ENCODE measurements around the gene AHDC1.

Gene AHDC1

DNA sequence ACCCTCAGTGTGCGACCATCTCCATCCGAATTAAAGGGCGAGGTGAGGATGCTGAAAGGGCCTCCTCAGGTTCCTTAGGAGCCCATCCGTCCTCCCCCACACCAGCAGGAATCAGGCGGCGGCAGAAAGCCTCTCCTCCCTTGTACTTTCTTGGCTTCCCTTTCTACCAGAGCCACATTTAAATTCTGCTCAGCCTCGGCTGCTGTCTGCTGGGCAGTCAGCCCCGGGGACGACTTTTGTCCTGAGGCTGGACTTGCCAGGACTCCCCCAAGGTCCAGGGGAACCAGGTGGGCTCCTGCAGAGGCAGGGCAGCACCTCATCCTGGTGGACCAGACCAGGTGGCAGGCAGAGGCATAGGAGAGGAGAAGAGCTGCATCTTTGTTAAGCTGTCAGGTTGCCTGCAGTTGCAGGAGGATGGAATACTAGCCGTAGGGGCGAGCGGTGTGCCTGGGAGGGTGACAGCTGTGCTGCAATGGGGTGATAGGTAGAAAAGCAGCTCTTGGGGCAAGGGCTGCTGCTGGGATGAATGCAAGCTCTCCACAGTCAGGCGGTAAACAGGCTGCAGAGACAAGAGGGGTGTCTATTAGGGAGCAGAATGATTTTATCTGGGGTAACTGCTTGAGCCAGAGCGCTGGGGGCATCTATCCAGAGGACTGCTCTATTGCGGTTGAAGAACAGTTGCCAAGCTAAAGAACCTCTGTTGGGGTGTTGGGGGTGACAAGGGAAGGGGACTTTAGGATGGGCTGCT, 67.8 kb downstream of the AHDC1 start:
- peaks cover 24 to 29% of the 10 kb centered on the region in 2 donors for H3K36me3 Mint-ChIP-seq

DNA sequence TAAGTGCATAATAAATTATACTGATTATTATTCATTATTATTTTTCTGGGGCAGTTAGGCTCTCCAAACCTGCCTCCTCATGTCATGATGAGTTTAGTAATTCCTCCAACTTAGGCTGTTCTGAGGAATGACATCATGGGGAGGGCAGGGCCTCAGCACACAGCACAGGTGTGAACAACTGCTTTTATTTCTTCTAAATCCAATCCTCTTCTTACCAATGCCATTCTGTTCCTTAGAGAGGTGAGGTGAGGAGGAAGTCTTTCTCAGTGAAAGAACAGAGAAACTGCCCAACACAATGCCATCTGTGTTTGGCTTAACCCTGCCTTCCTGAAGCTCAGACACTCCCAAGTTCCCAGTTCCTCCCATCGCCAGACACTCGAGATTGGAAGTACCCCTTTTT, 68.6 kb downstream of the AHDC1 start:
- H3K9me3 Mint-ChIP-seq, result no peaks in the 10 kb centered on the region
- no peak overlapping the region for H3K4me3 Mint-ChIP-seq
- no peak for DNase-seq
- H3K36me3 Mint-ChIP-seq, result peaks cover 23 to 24% of the 10 kb centered on the region in 2 donors
- no peak for ATAC-seq (replicated peaks)
- H3K27me3 Mint-ChIP-seq, result no peaks in the 10 kb centered on the region
- peak overlapping the region; percentile 44 for H3K27ac Mint-ChIP-seq
- H3K4me1 Mint-ChIP-seq, result peaks cover 0 to 9% of the 10 kb centered on the region in 2 donors

More for the DNA sequence above, 67.8 kb downstream of the AHDC1 start:
- Mint-ChIP-seq H3K4me3 (no peak overlapping the region), H3K27me3 (no peaks in the 10 kb centered on the region), H3K9me3 (no peaks in the 10 kb centered on the region), H3K27ac (peak overlapping the region; percentile 16), H3K4me1 (peaks cover 0 to 10% of the 10 kb centered on the region in 2 donors)
- DNase-seq (no peak), ATAC-seq (replicated peaks) (no peak)

DNA sequence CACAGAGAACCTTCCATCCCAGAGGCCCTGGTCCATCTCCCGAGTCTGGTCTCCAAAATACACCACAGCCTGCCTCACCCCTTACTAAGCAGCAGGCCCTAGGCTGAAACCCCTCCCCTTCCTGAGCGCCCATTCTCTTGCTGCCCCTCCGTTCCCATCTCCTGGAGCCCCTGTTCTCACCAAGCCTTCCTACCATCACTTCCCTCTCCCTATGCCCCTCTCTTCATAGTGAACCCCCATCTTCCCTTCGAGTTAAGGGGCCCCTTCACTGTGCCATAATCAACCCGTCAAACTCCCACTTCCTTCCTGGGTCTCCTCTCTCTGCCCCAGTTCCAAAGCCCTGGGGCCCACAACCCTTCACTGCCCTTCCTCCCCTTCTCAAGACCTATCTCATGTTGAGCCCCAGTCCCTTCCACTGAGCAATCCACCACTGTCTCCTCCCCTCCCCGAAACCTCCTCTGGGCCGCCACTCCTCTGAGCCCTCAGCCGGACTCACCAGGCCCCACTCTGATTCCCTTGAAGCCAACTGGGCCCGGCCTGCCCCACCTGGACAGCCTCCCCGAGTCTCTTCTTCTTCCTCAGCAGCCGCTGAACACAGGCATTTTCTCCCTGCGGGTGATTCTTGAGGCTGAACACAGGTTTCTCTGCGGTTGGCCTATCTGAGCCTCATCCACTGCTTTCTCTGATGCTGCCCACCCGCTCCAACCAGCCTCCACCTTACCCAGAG, 71.8 kb downstream of the AHDC1 start:
- H3K4me3 Mint-ChIP-seq, result no peak overlapping the region
- no peaks in the 10 kb centered on the region for H3K9me3 Mint-ChIP-seq
- no peak for ATAC-seq (replicated peaks)
- peaks cover 15% of the 10 kb centered on the region in 2 donors for H3K36me3 Mint-ChIP-seq
- no peak for DNase-seq
- peaks cover 20 to 21% of the 10 kb centered on the region in 2 donors for H3K4me1 Mint-ChIP-seq
- no peaks in the 10 kb centered on the region for H3K27me3 Mint-ChIP-seq
- peak overlapping the region; percentile 65 for H3K27ac Mint-ChIP-seq

DNA sequence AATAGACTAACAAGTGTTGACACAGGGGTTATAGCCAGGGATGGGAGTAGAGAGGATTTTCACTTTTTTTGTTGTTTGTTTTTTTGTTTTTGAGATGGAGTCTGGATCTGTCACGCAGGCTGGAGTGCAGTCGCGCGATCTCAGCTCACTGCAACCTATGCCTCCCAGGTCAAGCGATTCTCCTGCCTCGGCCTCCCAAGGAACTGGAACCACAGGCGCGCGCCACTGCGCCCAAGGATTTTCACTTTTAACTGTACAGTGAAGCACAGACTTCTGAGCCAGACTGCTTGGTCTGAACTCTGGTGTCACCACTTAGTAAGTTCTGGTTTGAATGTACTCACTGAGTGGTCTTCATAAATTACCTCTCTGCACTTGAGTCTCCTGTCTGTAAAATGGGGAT, 73.8 kb downstream of the AHDC1 start:
- H3K4me1 Mint-ChIP-seq, result peaks cover 37 to 40% of the 10 kb centered on the region in 2 donors
- no peaks in the 10 kb centered on the region for H3K9me3 Mint-ChIP-seq
- no peak for ATAC-seq (replicated peaks)
- H3K27ac Mint-ChIP-seq, result no peak overlapping the region
- DNase-seq, result no peak
- peaks cover 15% of the 10 kb centered on the region in 2 donors for H3K36me3 Mint-ChIP-seq
- no peak overlapping the region for H3K4me3 Mint-ChIP-seq
- no peaks in the 10 kb centered on the region for H3K27me3 Mint-ChIP-seq

DNA sequence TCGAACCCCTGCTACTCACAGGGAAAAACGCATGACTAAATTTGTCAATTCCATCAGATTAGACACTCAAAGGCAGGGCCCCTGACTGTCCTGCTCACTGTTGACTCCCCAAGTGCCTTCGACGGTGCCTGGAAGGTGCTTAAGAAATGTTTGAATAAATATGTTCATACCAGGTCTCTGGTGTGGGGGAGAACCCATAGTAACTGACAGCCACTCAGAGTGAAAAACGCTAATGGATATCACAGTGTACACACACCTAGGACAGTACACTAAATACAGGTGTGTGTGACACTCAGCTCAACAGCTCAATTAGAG, 74.3 kb downstream of the AHDC1 start:
- peak overlapping the region; percentile 39 for H3K27ac Mint-ChIP-seq
- H3K9me3 Mint-ChIP-seq, result no peaks in the 10 kb centered on the region
- no peak for DNase-seq
- H3K4me3 Mint-ChIP-seq, result peak overlapping the region in 1 of 2 donors; percentile 27
- no peak for ATAC-seq (replicated peaks)
- H3K36me3 Mint-ChIP-seq, result peaks cover 15% of the 10 kb centered on the region in 2 donors
- no peaks in the 10 kb centered on the region for H3K27me3 Mint-ChIP-seq
- H3K4me1 Mint-ChIP-seq, result peaks cover 40 to 45% of the 10 kb centered on the region in 2 donors

DNA sequence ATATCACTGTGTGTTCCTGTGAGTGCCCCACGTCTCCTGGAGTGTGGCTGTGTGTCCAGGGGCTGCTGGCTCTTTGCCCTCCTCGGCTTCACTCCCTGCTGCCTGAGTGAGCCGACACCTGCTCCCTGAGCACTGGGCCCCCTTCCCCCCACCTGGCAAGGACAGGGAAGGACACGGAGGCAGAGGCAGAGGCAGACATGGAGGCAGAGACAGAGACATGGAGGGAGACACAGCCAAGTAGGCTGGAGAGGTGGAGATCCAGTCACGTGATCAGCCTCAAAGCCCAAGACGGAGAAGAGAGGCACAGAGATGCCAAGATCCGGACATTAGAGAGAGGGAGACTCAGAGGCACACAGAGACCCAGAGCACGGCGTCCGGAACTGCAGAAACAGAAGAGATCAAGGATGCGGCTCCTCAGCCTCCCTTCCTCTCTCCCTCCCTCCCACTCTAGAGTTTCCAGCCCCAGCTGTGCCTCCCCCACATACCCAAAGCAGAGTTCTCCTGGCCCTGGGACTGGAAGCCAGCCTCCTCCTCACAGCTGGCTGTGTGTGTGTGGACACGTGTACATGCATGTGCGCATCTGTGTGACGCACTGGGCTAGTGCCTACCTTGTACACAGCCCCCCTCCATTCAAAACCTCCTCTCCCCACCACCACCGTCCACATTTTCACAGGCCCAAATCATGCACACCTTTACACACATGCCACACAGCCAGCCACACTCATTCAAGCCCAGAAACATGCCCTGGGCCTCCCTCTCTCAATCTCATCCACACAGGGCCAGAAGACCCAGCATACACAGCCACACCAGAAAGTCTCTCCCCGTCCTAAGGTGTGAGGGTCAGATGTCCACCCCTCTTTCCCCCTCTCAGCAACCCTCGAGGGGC, 74.9 kb downstream of the AHDC1 start:
- ATAC-seq (replicated peaks), result no peak
- Mint-ChIP-seq H3K9me3 (no peaks in the 10 kb centered on the region), H3K27ac (peak overlapping the region; percentile 48), H3K4me3 (peak overlapping the region in 1 of 2 donors; percentile 27), H3K36me3 (peaks cover 15% of the 10 kb centered on the region in 2 donors), H3K27me3 (no peaks in the 10 kb centered on the region), H3K4me1 (peaks cover 45 to 51% of the 10 kb centered on the region in 2 donors)
- no peak for DNase-seq

DNA sequence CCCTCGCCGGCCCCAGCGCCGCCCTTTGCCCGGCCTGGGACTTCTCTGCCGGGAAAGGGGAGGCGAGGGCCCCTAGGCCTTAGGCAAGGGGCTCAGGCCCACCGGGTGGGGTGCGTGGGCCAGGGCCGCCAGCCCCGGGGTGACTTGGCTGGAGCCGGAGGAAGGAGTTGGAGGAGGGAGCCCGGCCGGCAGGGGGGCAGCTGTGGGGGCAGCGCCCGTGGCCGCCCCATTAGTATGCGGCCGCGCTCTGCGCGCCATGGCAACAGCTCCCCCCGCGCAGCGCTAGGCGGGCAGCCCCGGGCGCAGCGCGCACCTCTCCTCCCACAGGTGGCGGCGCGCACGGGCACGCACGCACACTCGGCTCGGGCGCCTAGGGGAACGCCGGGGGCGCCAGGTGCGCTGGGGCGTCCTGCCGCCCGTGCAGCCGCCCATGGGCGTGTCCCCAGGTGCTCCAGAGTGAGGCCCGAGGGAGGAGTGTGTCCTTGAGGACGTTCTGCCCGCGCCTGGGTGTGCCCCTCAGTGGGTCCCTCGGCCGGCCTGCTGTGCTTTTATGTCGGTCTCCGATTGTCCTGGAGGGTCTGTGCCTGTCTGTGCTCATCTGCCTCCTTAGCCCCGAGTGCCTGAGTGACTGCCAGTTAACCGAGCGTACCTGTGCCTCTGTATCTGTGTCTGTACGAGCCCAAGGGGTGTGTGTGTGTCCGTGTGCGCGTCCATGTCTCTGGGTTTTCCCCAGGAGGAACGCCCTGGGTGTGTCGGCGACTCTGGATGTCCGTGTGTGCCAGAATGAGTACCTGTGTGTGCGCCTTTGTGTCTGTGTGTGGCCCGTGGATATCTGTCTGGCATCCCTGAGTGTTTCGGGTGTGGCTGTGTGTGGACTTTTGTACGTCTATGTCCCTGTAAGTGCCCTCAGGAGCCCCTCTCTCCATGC, 75.8 kb downstream of the AHDC1 start:
- ATAC-seq (replicated peaks) (peak; percentile 39 to 55), DNase-seq (peak; percentile 36)
- H3K4me3 Mint-ChIP-seq, result peak overlapping the region; percentile 78
- no peaks in the 10 kb centered on the region for H3K27me3 Mint-ChIP-seq
- peak overlapping the region; percentile 48 for H3K27ac Mint-ChIP-seq
- no peaks in the 10 kb centered on the region for H3K9me3 Mint-ChIP-seq
- H3K36me3 Mint-ChIP-seq, result peaks cover 7 to 8% of the 10 kb centered on the region in 2 donors
- peaks cover 49 to 60% of the 10 kb centered on the region in 2 donors for H3K4me1 Mint-ChIP-seq

GRCh38 chr1:27527223-27527889, 76.6 kb downstream of the AHDC1 start:
- peak overlapping the region; percentile 58 to 78 for H3K4me3 Mint-ChIP-seq
- ATAC-seq (replicated peaks), result peak; percentile 13 to 21
- H3K27ac Mint-ChIP-seq, result peak overlapping the region; percentile 33
- peaks cover 0 to 3% of the 10 kb centered on the region in 2 donors for H3K36me3 Mint-ChIP-seq
- no peak for DNase-seq
- peaks cover 1 to 3% of the 10 kb centered on the region in 2 donors for H3K27me3 Mint-ChIP-seq
- H3K4me1 Mint-ChIP-seq, result peaks cover 56 to 68% of the 10 kb centered on the region in 2 donors
- no peaks in the 10 kb centered on the region for H3K9me3 Mint-ChIP-seq

DNA sequence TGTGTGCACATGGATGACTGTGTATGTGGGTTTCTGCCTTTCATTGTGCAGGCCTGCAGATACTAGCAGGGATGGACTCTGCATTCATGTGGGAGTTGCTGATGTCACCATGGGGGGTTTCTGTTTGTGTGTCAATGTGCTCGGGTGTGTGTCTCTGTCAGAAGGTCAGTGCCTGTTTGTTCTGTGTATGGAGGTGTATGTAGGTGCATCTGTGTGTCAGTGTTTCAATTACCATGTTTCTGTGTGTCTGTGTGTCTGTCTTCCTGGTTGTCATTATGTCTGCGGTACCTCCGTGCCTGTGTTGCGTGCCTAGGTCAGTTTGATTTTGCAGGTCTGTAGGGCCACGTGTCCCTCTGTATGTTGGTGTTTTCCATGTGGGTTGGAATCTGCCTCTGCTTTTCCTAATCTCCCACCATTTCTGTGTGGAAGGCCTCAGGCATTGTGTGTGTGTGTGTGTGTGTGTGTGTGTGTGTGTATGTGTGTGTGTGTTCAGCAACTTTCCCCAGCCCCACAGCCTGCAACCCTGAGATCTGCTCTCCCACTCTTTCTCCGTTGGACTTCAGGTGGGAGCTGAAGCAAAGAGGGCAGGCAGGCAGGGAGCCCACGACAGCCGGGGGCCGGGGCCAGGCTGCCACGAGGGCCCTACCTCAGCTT, 77.2 kb downstream of the AHDC1 start:
- Mint-ChIP-seq H3K4me3 (peak overlapping the region; percentile 58 to 74), H3K9me3 (no peaks in the 10 kb centered on the region), H3K27me3 (peaks cover 8 to 9% of the 10 kb centered on the region in 2 donors), H3K36me3 (no peaks in the 10 kb centered on the region), H3K27ac (peak overlapping the region; percentile 91), H3K4me1 (peaks cover 59 to 75% of the 10 kb centered on the region in 2 donors)
- DNase-seq, result no peak
- peak; percentile 14 to 26 for ATAC-seq (replicated peaks)

DNA sequence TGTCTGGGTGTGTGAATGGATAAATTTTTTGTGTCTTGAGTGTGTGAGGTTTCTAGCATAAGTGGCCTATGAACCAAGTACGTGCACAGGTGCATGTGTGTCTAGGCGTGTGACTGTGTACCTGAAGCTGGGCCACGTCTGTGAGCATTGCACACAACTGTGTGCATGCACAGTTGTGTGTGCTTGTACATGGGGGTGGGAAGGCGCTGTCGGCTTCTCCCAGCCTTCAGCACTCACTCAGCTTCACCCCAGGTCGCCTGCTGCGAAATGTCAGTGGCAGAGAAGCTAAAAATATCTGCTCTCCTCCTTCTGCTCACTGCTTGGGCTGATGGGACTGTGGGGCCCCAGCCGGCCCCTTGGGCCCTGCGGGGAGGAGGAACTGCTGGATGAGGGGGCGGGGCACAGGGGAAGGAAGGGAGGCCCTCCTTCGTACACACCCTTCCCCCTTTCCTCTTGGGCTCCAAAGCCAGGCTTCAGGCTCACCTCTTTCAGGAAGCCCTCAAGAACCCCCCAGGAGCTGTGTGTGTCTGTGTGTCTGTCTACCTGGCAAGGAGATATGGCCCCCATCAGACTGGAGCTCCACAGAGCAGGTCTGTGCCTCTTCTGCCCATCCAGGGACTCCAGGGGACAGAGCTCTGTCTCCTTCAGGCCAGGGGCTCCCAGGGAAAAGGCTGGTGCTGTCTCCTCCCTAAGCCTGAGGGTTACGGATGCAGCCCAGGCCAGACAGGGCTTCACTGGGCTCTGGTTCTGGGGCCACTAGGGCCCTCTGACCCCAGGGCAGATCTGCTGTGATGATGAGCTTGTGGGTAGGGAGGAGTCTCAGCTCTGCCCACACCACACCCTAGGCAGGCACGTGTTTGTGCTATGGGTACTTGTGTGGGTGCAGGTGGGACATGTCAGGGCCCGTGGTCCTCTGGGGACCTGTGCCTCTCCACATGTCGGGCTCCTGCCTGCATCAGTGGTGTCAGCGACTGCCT, 78.4 kb downstream of the AHDC1 start:
- Mint-ChIP-seq H3K27me3 (peaks cover 9 to 10% of the 10 kb centered on the region in 2 donors), H3K9me3 (no peaks in the 10 kb centered on the region)
- peak; percentile 72 for ATAC-seq (replicated peaks)

DNA sequence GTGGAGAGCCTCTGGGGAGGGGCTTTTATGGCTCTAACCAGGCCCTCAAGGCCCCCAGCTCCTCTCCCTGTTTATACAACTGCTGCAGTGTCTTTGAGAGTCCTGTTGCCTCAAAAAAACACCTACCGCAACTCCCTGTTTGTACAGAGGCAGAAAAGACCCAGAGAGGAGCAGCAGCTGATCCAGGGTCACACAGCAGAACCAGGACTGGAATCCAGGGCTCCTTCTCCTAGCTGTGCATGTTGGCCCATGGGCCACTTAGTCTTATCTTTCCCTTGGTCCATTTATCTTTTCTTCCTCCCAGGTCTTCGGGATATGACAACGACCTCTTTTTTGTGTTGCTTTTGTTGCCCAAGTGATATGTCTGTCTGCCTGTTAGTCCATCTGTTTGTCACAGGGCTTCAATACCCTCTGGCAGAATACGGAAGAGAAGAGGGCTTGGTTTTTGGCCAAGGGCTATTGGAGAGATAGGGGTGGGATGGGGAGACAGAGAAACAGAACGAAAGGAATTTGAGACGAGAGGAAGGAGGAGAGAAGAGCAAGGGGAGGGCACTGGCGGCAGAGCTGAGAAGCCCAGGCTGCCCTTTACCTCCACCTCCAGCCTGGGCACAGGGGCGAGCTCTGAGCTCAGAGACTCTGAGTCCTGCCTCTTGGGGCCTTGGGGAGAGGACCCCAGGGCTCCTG, 80.5 kb downstream of the AHDC1 start:
- H3K27me3 Mint-ChIP-seq, result peaks cover 9 to 10% of the 10 kb centered on the region in 2 donors
- H3K4me3 Mint-ChIP-seq, result no peak overlapping the region
- H3K36me3 Mint-ChIP-seq, result no peaks in the 10 kb centered on the region
- no peak for DNase-seq
- peaks cover 54 to 80% of the 10 kb centered on the region in 2 donors for H3K4me1 Mint-ChIP-seq
- H3K9me3 Mint-ChIP-seq, result no peaks in the 10 kb centered on the region
- peak overlapping the region; percentile 27 for H3K27ac Mint-ChIP-seq
- no peak for ATAC-seq (replicated peaks)

More for the DNA sequence above, 78.4 kb downstream of the AHDC1 start:
- peak overlapping the region; percentile 91 for H3K27ac Mint-ChIP-seq
- H3K36me3 Mint-ChIP-seq, result no peaks in the 10 kb centered on the region
- peak; percentile 63 for DNase-seq
- H3K4me1 Mint-ChIP-seq, result peaks cover 63 to 86% of the 10 kb centered on the region in 2 donors
- peak overlapping the region; percentile 58 to 74 for H3K4me3 Mint-ChIP-seq
